Activated CD8-positive, alpha-beta T cell treated with anti-CD3 and anti-CD28 coated beads, Interleukin-2, amount 10 ng/mL, durations not matched to agents 7 days and 5 days (primary cell): Measurements from ENCODE around the gene DNAH17. TPM values are rescaled to one million over a fixed set of nuclear protein-coding genes. Genes with fewer than 3 reads are reported as not detected.

Experiments
- ATAC-seq: fragments of 150-1000 bp; cut with Tn5 transposase; one replicate; pipeline ENCODE4 v1.10.0; 2021; ENCODE audit warnings: moderate library complexity
- CTCF ChIA-PET: fragments of 350-600 bp; sonication (Branson Sonifier 250); formaldehyde crosslinking; loops from one replicate; lab custom pipeline; 2021; ENCODE audit warnings: antibody characterized with exemption; lab: Charles Lee
- POLR2A ChIA-PET: fragments of 350-600 bp; sonication (Branson Sonifier 250); formaldehyde crosslinking; loops from one replicate; lab custom pipeline; 2021; ENCODE audit warnings: antibody characterized with exemption; lab: Charles Lee
- DNase-seq: peaks from one replicate; pipeline ENCODE4 v3.0.0-alpha.2; 2020
- H3K27ac Mint-ChIP-seq: one replicate; pipeline ENCODE4 v1.8.0; 2021; ENCODE audit warnings: mild to moderate bottlenecking, mixed read lengths
- H3K27me3 Mint-ChIP-seq: one replicate; pipeline ENCODE4 v1.8.0; 2021; ENCODE audit warnings: low read depth, mixed read lengths
- H3K36me3 Mint-ChIP-seq: one replicate; pipeline ENCODE4 v1.8.0; 2021; ENCODE audit warnings: low read depth, mixed read lengths
- H3K4me1 Mint-ChIP-seq: one replicate; pipeline ENCODE4 v1.8.0; 2021; ENCODE audit warnings: low read depth, mixed read lengths
- H3K4me3 Mint-ChIP-seq: one replicate; pipeline ENCODE4 v1.8.0; 2021; ENCODE audit warnings: mild to moderate bottlenecking, mixed read lengths
- H3K9me3 Mint-ChIP-seq: one replicate; pipeline ENCODE4 v1.8.0; 2022; ENCODE audit warnings: mixed read lengths; ENCODE audit not compliant: insufficient read depth
- total RNA-seq, 2 experiments: library from RNA; stranded (reverse); gene quantifications; one replicate each; pipeline ENCODE4 v1.2.3, GENCODE V29; 2021

DNAH17 gene
- total RNA-seq, 2 experiments from 2014 or later = 0.10 to 0.61 TPM

DNA sequence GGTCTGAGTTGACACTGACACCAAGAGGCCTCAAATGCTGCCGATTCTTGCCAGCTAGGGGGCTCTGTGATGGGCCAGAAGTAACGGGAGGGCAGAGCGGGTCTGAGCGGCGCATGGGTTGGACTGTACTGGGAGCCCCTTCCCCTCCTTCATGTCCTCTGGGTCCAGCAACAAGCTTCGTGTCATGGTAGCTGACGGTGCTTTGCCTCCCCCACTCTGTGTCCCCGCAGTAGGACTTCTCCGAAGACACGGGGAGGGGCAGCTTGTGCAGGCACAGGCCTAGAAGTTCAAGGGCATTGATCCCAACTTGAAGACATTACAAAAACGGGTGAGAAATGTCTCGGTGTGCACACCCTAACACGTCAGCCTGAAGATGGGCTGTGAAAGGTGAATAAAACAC lies 39.8 kb upstream of the DNAH17 start:
- Mint-ChIP-seq H3K4me1 (no peaks in the 10 kb centered on the region), H3K36me3 (no peaks in the 10 kb centered on the region), H3K4me3 (no peak overlapping the region), H3K27me3 (no peaks in the 10 kb centered on the region), H3K27ac (no peak overlapping the region), H3K9me3 (no peaks in the 10 kb centered on the region)
- ATAC-seq (no peak), DNase-seq (no peak)
- CTCF ChIA-PET = interaction anchor here (0.9 kb wide), 1 partner anchor 91 kb away, joined by 3 read pairs; no protein-coding TSS in a partner anchor
- POLR2A ChIA-PET = interaction anchor here (0.5 to 0.9 kb wide), 2 partner anchors 9 to 23 kb away, joined by 3 read pairs; no protein-coding TSS in a partner anchor

DNA sequence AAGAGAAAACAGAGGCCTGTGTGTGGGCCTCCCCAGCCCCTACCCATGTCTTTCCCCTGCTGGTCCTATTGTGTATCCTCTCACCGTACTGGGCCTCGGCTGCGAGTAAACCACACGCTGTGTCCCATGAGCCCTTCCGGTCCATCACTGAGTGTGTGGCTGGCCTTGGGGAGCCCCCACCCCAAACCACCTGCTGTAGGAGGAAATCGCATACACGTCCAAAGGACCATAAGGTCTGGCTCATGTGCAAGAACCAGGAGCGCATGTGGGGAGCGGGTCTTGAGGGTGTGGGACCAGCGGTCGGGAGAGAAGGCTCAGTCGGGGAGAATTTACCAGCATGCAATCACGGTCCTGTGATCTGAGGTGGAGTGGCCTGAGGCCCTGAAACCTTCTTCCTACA lies 38.4 kb upstream of the DNAH17 start:
- H3K27ac Mint-ChIP-seq = no peak overlapping the region
- CTCF ChIA-PET = no interaction called here

DNA sequence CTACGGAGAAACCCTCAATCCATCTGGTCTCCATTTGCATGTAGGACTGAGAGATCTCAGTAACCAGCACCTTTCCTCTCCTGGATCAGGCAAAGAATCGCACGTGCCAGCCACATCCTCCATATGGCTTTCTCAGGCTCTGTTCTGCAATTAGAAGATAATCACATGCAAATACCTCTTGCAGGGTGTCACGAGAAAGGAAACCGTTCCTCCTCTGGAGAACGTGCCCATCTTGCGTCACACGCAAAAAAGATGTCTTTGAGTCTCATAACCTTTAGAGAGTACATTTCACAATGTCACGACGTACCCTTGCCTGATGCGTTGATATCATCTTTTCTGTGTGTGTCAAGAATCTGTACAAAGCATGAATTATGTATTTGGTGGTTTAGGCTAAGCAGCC lies 36.2 kb upstream of the DNAH17 start:
- CTCF ChIA-PET = no interaction called here
- Mint-ChIP-seq H3K9me3 (no peaks in the 10 kb centered on the region), H3K4me3 (no peak overlapping the region), H3K4me1 (no peaks in the 10 kb centered on the region), H3K27me3 (no peaks in the 10 kb centered on the region), H3K27ac (no peak overlapping the region), H3K36me3 (no peaks in the 10 kb centered on the region)
- ATAC-seq (no peak), DNase-seq (no peak)
- POLR2A ChIA-PET = no interaction called here

More for the DNA sequence above, 38.4 kb upstream of the DNAH17 start:
- POLR2A ChIA-PET = no interaction called here
- no peaks in the 10 kb centered on the region for H3K36me3 Mint-ChIP-seq
- H3K4me3 Mint-ChIP-seq = no peak overlapping the region
- ATAC-seq (no peak), DNase-seq (no peak)
- H3K27me3 Mint-ChIP-seq = no peaks in the 10 kb centered on the region
- H3K9me3 Mint-ChIP-seq = no peaks in the 10 kb centered on the region
- H3K4me1 Mint-ChIP-seq = no peaks in the 10 kb centered on the region

DNA sequence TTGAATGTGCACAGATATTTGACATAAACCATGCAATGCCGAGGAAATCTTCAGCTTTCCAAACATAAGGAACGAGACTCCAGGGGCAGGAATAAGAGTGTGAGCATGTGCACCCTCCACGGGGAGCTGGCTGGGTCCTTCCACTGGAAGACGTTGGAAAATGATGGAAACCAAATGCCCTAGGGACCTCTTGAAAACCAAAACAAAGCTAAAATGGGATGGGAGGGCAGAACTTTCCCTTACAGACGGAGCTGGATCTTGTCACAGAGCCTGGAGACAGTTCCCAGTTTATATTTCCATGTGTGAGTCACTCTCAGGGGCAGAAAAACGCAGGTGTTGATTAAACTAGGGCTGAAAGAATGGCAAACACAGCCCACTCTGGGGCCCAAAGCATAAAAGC lies 34.4 kb upstream of the DNAH17 start:
- no peaks in the 10 kb centered on the region for H3K36me3 Mint-ChIP-seq
- H3K27ac Mint-ChIP-seq = no peak overlapping the region
- H3K9me3 Mint-ChIP-seq = no peaks in the 10 kb centered on the region
- ATAC-seq (no peak), DNase-seq (no peak)
- no peak overlapping the region for H3K4me3 Mint-ChIP-seq
- H3K27me3 Mint-ChIP-seq = no peaks in the 10 kb centered on the region
- H3K4me1 Mint-ChIP-seq = no peaks in the 10 kb centered on the region
- POLR2A ChIA-PET = no interaction called here
- CTCF ChIA-PET = no interaction called here

DNA sequence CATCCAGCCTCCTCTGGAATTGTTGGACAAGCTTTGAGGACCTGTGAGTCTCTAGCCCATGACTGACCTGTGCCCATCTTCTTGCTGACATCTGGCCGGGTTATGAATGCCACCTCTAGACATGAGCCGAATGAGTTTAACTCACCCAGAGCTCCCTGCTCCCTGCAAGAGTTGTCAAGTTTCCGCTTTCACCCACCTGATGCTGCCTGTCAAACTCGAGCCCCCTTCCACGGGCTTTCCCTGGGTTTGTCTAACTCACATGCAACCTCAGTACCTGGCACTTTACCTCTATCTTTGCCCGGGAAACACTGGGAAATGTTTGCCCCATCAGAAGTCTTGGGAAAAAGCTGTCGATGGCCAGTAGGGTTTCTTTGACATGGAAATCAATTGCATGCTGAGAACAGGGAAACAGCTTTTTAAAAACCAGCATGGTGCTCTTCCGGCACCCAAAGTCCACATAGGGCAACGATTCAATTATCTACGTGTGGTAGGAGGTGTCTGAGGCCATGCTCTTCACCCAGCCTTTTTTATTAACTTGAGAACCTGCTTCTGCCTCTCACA lies 33.8 kb upstream of the DNAH17 start:
- ATAC-seq = no peak
- POLR2A ChIA-PET = no interaction called here

DNA sequence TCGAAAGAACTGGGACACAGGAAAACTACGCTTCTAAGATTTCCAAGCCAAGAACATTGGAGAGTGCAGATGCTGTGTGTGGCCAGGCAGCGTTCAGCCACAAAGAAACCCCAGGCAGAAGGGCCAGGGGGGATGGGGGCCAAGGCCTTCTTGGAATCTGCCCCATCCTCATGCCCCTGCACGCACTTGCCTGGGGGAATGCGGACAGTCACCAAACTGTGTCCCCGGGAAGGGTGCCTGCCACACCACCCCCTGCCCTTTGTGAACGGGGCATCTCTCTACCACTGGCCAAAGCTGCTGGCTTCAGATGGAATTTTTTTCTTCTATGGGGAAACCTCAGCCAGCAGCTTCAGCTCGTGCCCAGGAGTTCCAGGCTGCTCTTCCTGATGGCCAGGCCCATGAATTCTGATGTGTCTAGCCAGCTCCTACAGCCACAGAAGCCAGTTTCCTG lies 32.0 kb upstream of the DNAH17 start:
- POLR2A ChIA-PET = no interaction called here
- ATAC-seq = no peak
- no peaks in the 10 kb centered on the region for H3K27me3 Mint-ChIP-seq

More for the DNA sequence above, 33.8 kb upstream of the DNAH17 start:
- Mint-ChIP-seq H3K4me3 (no peak overlapping the region), H3K27me3 (no peaks in the 10 kb centered on the region), H3K36me3 (no peaks in the 10 kb centered on the region), H3K27ac (no peak overlapping the region), H3K4me1 (no peaks in the 10 kb centered on the region), H3K9me3 (no peaks in the 10 kb centered on the region)
- DNase-seq = no peak
- CTCF ChIA-PET = no interaction called here

DNA sequence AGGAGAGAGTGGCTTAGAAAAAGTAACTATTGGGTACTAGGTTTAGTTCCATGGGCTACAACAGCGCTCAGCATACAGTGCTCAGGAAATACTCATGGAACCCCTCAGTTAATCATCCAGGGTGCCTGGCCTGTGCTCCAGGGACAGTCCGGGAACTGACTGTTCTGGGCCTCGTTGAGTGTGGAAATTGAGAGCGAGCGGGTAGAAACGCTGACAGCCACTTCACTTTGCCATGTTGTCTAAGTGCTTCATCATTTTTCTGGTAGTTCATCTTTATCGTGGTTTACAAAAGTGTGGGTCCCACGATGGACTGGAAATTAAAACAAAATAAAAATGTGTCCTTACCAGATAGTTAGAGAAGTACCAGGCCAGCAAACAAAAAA lies 31.6 kb upstream of the DNAH17 start:
- no peaks in the 10 kb centered on the region for H3K27me3 Mint-ChIP-seq
- ChIA-PET POLR2A (no interaction called here), CTCF (no interaction called here)
- no peak overlapping the region for H3K27ac Mint-ChIP-seq
- no peak for DNase-seq
- no peaks in the 10 kb centered on the region for H3K36me3 Mint-ChIP-seq
- no peak for ATAC-seq
- no peaks in the 10 kb centered on the region for H3K4me1 Mint-ChIP-seq
- no peaks in the 10 kb centered on the region for H3K9me3 Mint-ChIP-seq
- H3K4me3 Mint-ChIP-seq = no peak overlapping the region

More for the DNA sequence above, 32.0 kb upstream of the DNAH17 start:
- CTCF ChIA-PET = no interaction called here
- Mint-ChIP-seq H3K36me3 (no peaks in the 10 kb centered on the region), H3K27ac (no peak overlapping the region), H3K4me1 (no peaks in the 10 kb centered on the region), H3K4me3 (no peak overlapping the region), H3K9me3 (no peaks in the 10 kb centered on the region)
- no peak for DNase-seq

DNA sequence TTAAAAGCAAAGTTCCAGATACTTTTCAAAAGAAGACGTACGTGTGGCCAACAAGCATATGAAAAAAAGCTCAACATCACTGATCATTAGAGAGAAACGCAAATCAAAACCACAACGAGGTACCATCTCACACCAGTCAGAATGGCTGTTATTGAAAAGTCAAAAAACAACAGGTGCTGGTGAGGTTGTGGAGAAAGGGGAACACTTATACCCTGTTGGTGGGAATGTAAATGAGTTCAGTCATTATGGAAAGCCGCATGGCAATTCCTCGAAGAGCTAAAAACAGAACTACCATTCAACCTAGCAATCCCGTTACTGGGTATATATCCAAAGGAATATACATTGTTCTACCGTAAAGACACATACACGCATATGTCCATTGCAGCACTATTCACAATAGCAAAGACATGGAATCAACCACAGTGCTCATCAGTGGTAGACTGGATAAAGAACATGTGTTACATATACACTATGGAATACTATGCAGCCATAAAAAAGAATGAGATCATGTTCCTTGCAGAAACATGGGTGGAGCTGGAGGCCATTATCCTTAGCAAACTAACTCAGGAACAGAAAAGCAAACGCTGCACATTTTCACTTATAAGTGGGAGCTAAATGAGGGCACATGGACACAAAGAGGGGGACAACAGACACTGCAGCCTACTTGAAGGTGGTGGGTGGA lies 31.1 kb upstream of the DNAH17 start:
- POLR2A ChIA-PET = no interaction called here
- Mint-ChIP-seq H3K27ac (no peak overlapping the region), H3K27me3 (no peaks in the 10 kb centered on the region), H3K4me1 (no peaks in the 10 kb centered on the region), H3K4me3 (no peak overlapping the region), H3K36me3 (no peaks in the 10 kb centered on the region), H3K9me3 (no peaks in the 10 kb centered on the region)
- CTCF ChIA-PET = no interaction called here
- DNase-seq (no peak), ATAC-seq (no peak)

DNA sequence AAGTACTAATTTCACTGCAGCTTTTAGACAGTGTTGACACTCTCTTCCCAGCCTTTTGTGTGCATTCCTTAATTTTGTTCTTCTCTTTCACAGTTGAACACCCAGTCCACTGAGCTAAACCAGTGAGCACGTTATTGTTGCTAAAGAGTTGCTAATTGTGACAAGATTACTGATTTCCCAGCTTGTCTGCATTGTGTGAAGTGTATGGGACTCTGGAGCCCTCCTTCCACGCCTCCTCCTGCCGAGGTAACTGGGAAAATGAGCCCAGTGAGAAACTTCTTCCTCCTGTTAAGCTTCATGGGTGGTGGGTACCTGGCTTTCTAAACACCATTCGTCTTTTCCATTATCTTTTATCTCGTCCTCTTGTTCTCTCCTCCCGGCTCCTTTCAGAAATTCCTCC lies 29.8 kb upstream of the DNAH17 start:
- no peak for DNase-seq
- H3K36me3 Mint-ChIP-seq = no peaks in the 10 kb centered on the region
- H3K27me3 Mint-ChIP-seq = no peaks in the 10 kb centered on the region
- ChIA-PET CTCF (no interaction called here), POLR2A (no interaction called here)
- no peaks in the 10 kb centered on the region for H3K9me3 Mint-ChIP-seq
- no peak overlapping the region for H3K27ac Mint-ChIP-seq
- H3K4me3 Mint-ChIP-seq = no peak overlapping the region
- no peak for ATAC-seq
- H3K4me1 Mint-ChIP-seq = no peaks in the 10 kb centered on the region

DNA sequence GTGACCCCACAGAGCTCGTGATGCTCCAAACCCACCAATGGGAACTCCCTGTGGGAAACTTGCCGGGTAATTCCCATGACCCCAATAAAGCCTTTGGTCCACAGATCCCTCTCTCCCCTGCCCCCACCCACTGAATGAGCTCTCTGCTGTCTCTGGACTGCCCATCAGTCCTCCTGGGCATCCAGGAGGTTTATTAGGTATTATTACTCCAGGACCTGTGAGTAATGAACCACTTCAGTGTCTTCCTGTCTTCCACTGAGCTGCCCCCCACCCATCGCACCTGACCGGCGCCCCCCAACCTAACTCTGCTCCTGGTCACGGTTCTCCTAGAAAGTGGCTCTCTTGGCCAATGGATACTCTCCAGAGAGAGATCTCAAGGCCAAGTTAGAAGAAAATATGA lies 28.7 kb upstream of the DNAH17 start:
- H3K27ac Mint-ChIP-seq = no peak overlapping the region
- CTCF ChIA-PET = interaction anchor here (1.0 kb wide), 1 partner anchor 10 kb away, joined by 4 read pairs; no protein-coding TSS in a partner anchor
- H3K9me3 Mint-ChIP-seq = no peaks in the 10 kb centered on the region
- DNase-seq (no peak), ATAC-seq (no peak)
- H3K4me3 Mint-ChIP-seq = no peak overlapping the region
- no peaks in the 10 kb centered on the region for H3K36me3 Mint-ChIP-seq
- POLR2A ChIA-PET = no interaction called here
- H3K27me3 Mint-ChIP-seq = no peaks in the 10 kb centered on the region
- H3K4me1 Mint-ChIP-seq = no peaks in the 10 kb centered on the region

DNA sequence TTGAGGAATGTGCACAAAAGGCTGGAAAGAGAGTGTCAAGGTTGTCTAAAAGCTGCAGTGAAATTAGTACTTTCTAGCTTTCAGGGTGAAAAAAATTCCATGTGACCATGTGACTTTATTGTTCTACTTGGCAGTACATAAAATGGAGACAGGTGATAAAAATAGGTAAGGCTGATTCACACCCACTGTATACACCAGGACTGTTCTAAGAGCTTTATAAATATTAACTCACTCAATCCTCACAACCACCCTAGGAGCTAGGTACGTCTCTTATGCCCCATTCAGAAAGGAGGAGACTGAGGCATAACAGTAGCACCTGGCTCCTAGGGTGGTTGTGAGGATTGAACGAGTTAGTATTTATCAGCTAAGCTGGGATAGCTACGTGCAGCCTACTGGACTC lies 28.2 kb upstream of the DNAH17 start:
- H3K27ac Mint-ChIP-seq = no peak overlapping the region
- DNase-seq (no peak), ATAC-seq (no peak)
- POLR2A ChIA-PET = no interaction called here
- H3K4me1 Mint-ChIP-seq = no peaks in the 10 kb centered on the region
- no peaks in the 10 kb centered on the region for H3K9me3 Mint-ChIP-seq
- CTCF ChIA-PET = interaction anchor here (1.0 kb wide), 1 partner anchor 9 kb away, joined by 4 read pairs; no protein-coding TSS in a partner anchor
- H3K27me3 Mint-ChIP-seq = no peaks in the 10 kb centered on the region
- no peak overlapping the region for H3K4me3 Mint-ChIP-seq
- H3K36me3 Mint-ChIP-seq = no peaks in the 10 kb centered on the region

DNA sequence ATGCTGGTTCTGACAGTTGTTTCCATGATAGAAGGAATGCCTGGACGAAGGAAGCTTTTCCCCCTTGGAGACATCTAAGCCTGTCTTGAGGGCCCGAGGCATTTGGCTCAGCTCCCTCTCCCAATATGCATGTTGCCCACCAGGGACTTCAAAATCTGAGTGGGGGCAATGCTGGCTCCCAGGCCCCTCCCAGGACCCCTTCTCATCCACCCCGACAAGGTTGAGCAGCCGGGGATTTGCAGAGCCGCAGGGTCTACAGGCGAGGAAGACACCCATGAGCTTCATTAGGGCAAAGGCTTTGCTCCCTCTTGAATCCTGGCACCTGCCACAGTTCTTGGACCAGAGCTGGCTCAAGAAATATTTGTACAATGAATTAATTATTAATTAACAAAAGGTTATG lies 25.1 kb upstream of the DNAH17 start:
- Mint-ChIP-seq H3K27me3 (peaks cover 2% of the 10 kb centered on the region), H3K36me3 (no peaks in the 10 kb centered on the region), H3K4me1 (no peaks in the 10 kb centered on the region), H3K27ac (no peak overlapping the region), H3K9me3 (no peaks in the 10 kb centered on the region), H3K4me3 (no peak overlapping the region)
- ChIA-PET CTCF (no interaction called here), POLR2A (no interaction called here)
- DNase-seq = no peak
- ATAC-seq = no peak
